Measurements from ENCODE around the gene ZNF263.

The ZNF263 gene

DNA sequence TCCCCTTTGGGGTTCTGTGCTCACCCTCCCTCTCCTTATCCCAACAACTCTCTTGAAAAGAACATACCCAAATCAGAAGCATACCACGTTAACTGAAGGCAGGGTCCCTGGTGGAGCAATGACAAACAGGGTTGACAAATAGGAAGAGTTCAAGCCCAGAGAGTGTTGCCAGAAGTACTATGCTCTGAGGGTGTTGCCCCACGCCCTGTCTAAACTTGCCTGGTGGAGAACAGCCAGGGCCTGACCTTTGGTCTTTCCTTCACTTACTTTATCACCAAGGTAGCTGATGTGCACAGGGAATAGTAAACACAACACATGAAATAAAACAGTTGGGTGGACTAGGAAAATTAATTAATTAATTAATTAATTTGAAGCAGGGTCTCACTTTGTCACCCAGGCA, 45.4 kb downstream of the ZNF263 start:
- no peak for DNase-seq

All from SHP77 (cell line).